Adrenal gland (tissue), 12 donors: ENCODE results near the gene ARHGAP22. TPM values are rescaled to one million over a fixed set of nuclear protein-coding genes. Genes with fewer than 3 reads are reported as not detected.
A peak's percentile ranks its signal among the peaks of the same experiment; 100 is the strongest.

ENCODE experiments used
- DNase-seq, 7 donors: peaks; one replicate each; pipeline ENCODE4 v3.0.0-alpha.2; 2019 to 2020
- H3K27ac ChIP-seq, 5 donors: fragments of 200-600 bp; sonication (generic) in 4 of 5; 1 replicate in 3 of 5; 2 replicates in 2 of 5; pipeline versions ENCODE4 v1.5.1 to v1.8.0; 2016 to 2020; ENCODE audit warnings: mild to moderate bottlenecking in 1 of 5
- H3K27me3 ChIP-seq: fragments of 200-600 bp; 2 replicates; pipeline ENCODE4 v1.8.0; 2021
- H3K36me3 ChIP-seq, 2 donors: fragments of 200-600 bp; replicated peaks in 1 of 2; 1 replicate in 1 of 2; 2 replicates in 1 of 2; pipeline versions ENCODE4 v1.5.1 to v1.8.0; 2018 to 2022
- H3K4me1 ChIP-seq, 2 donors: fragments of 200-600 bp; replicated peaks in 1 of 2; 1 replicate in 1 of 2; 2 replicates in 1 of 2; pipeline versions ENCODE4 v1.5.1 to v1.8.0; 2018 to 2021
- H3K4me3 ChIP-seq, 4 donors: fragments of 200-600 bp; sonication (generic) in 3 of 4; one replicate each; pipeline ENCODE4 v1.5.1; 2016 to 2018
- H3K9me3 ChIP-seq, 3 donors: fragments of 200-600 bp; sonication (generic) in 1 of 3; replicated peaks in 1 of 3; 1 replicate in 2 of 3; 2 replicates in 1 of 3; pipeline versions ENCODE4 v1.5.1 to v1.8.0; 2016 to 2021
- POLR2A ChIP-seq, 2 donors: fragments of 450-650 bp; IDR thresholded peaks; one replicate each; pipeline ENCODE4 v1.6.1; 2017; ENCODE audit warnings: antibody characterized with exemption in 2 of 2, mild to moderate bottlenecking in 2 of 2, moderate library complexity in 1 of 2
- WGBS, 4 donors: extraction: QIAGEN DNeasy Blood & Tissue Kit in 2 of 4; methylation state at CpG; one replicate each; pipeline versions ENCODE4 v1.1.5 to v1.1.7; 2013 to 2017; 5-methylcytosine and 5-hydroxymethylcytosine counted together
- intact Hi-C, 2 donors: fragments of 100-400 bp; cut with DNase I; formaldehyde crosslinking; loops; one replicate each; pipeline versions ENCODE4 v1.14.1 to v1.15.0; 2022 to 2023
- polyA plus RNA-seq, 3 donors: library from polyadenylated mRNA; stranded (reverse); fragments of 200-250 nt in 2 of 3; fragments of 350-450 nt in 1 of 3; fragmentation: Illumina TruSeq in 1 of 3; extraction: RNeasy Lipid Tissue Mini Kit (QIAGEN cat#74804) in 1 of 3; gene quantifications; one replicate each; pipeline ENCODE4 v1.2.3, GENCODE V29; 2013 to 2014
- total RNA-seq, 9 donors: library from RNA; depleted of rRNA in 4 of 9; stranded (reverse); fragments of >200 nt in 4 of 9; fragments of 120-200 nt in 1 of 9; fragmentation: NEBNext Ultra II Directional in 1 of 9; extraction: Animal tissue kit (Norgen Biotek cat#: 25700) in 1 of 9; gene quantifications; one replicate each; pipeline versions ENCODE4 v1.1.0 to v1.2.4, GENCODE V29; 2013 to 2023
- TF ChIP-seq, protein P1 (sequence below), 6 experiments: fragments of 450-650 bp in 4 of 6; fragments of 200-600 bp in 2 of 6; sonication (generic) in 1 of 6; IDR thresholded peaks; 1 replicate in 5 of 6; 2 replicates in 1 of 6; pipeline versions ENCODE4 v1.5.1 to v1.8.0; 2016 to 2021; ENCODE audit warnings: antibody characterized with exemption in 6 of 6, mild to moderate bottlenecking in 2 of 6, moderate library complexity in 1 of 6
- donor health status: healthy with polysubstance abuse.
- donor health status: Bipolar disorder and iron deficiency.
- donor health status: DM: yes; HTN: yes; CAD: no.
- donor health status: DM: no; HTN: no; CAD: no.
- donor health status: DM: no; HTN: no; CAD: no.
- donor health status: DM: yes; HTN: yes; CAD: no.

ARHGAP22 gene
- total and polyA plus RNA-seq, 12 donors, result 0.91 to 11.6 (median 4.6) TPM

DNA sequence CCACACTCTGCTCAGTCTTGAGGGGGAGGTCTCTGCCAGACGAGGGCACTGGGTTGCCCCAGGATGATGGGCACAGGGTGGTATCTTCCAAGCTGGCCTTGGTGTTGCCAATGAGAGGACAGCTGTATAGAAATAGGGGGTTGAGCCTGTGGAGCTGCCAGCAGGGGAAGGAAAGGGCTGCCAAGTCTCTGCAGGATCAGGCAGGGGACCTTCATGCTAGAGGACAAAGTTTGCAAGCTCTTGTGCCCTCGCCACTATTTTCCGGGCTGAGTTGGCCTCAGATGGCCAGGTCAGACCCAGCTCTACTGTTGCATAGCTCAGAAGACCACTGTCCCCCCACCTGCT is 68.7 kb downstream of the ARHGAP22 start:
- no peaks in the 10 kb centered on the region for H3K27me3 ChIP-seq
- WGBS, 4 donors, result 71 to 91% (median 89%) methylated on average over 2 to 3 of the region's 3 CpGs
- H3K27ac ChIP-seq, result no peak overlapping the region
- DNase-seq, result peak in 1 of 7 donors; percentile 21
- no peaks in the 10 kb centered on the region for H3K9me3 ChIP-seq
- intact Hi-C loops, result no loop called here
- no peaks in the 10 kb centered on the region for H3K4me1 ChIP-seq
- H3K36me3 ChIP-seq, result no peaks in the 10 kb centered on the region
- TF ChIP-seq POLR2A (IDR thresholded peaks at IDR 0.05), result no peak
- TF ChIP-seq, protein P1, sequence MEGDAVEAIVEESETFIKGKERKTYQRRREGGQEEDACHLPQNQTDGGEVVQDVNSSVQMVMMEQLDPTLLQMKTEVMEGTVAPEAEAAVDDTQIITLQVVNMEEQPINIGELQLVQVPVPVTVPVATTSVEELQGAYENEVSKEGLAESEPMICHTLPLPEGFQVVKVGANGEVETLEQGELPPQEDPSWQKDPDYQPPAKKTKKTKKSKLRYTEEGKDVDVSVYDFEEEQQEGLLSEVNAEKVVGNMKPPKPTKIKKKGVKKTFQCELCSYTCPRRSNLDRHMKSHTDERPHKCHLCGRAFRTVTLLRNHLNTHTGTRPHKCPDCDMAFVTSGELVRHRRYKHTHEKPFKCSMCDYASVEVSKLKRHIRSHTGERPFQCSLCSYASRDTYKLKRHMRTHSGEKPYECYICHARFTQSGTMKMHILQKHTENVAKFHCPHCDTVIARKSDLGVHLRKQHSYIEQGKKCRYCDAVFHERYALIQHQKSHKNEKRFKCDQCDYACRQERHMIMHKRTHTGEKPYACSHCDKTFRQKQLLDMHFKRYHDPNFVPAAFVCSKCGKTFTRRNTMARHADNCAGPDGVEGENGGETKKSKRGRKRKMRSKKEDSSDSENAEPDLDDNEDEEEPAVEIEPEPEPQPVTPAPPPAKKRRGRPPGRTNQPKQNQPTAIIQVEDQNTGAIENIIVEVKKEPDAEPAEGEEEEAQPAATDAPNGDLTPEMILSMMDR (IDR thresholded peaks at IDR 0.05), result no peak
- H3K4me3 ChIP-seq, result no peak overlapping the region

DNA sequence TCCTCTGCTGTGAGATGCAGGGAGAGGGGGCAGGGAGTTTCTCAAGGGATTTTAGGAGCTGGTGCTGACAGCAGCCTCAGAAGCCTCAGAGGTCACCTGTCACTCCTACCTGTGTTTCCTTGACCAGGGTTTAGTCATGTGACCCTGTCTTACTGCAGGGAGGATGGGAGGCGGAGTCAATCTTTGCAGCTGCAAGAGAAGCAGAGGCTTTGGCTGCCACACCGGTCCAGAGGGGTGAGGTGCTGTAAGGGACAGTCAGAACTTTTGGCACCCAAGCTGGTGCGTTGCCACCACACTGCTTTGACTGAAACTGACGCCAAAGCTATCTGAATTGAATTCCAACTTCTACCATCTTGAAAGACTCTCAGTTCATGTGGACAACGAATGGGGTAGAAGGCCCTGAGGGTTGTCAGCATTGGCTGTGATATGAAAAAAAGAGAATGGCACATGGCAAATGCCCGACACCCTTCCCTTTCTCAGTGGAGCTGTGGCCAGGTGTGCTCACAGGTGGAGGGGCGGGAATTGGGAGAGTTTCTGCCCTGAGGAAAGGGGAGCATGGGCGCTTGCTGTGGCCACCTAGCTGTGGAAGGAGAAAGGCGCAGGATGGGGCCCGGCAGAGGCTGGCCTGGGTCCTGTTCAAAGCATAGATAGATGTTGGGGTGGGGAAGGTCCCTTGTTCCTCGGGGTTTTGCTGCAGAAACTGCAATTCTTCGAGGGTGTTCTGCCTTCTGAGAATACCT is 69.3 kb downstream of the ARHGAP22 start:
- H3K9me3 ChIP-seq, result no peaks in the 10 kb centered on the region
- peak in 1 of 7 donors; percentile 46 for DNase-seq
- H3K4me1 ChIP-seq, result no peaks in the 10 kb centered on the region
- no peaks in the 10 kb centered on the region for H3K36me3 ChIP-seq
- no peak overlapping the region for H3K27ac ChIP-seq
- no peaks in the 10 kb centered on the region for H3K27me3 ChIP-seq
- no peak for TF ChIP-seq POLR2A (IDR thresholded peaks at IDR 0.05)
- TF ChIP-seq, protein P1 (IDR thresholded peaks at IDR 0.05), result no peak
- H3K4me3 ChIP-seq, result no peak overlapping the region
- intact Hi-C loops, result no loop called here
- WGBS, 4 donors, result 89 to 92% (median 91%) methylated on average over 12 of the region's 12 CpGs

DNA sequence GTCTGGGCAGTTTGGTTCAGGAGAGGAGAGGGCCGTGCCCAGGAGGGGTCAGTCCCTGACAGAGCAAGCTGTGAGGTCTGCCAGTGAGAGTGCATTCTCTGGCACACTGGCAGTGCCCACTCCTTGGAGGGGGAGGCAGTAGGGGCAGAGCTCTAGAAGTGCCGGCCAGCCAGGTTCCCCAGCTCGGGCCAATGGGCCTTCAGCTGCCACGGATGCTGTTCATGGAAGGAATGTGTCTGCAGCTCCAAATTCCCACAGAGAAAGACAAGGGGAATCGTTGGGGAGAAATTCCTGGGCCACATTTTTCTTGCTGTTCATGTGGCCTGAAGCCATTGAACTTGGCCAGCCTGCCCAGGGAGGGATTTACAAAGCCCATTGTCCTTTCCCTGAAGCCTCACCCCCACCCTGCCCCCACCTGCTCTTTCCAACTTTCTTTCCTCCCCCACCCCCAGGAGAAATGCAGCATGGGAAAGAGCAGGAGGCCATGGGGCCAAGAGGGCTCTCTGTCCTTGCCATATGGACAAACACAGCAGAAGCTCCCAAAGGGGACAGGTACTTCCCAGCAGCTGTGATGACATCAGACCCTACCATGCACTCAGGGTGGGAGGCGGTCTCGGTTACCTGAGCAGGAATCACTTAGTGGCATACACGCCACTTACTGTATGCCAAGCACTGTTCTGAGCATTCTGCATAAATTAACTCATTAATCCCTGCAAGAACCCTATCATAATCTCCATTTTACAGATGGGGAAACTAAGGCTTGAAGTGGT is 70.7 kb downstream of the ARHGAP22 start:
- Histone ChIP-seq H3K4me1 (no peaks in the 10 kb centered on the region), H3K36me3 (no peaks in the 10 kb centered on the region), H3K27ac (no peak overlapping the region), H3K27me3 (no peaks in the 10 kb centered on the region), H3K4me3 (no peak overlapping the region), H3K9me3 (no peaks in the 10 kb centered on the region)
- intact Hi-C loops, result no loop called here
- DNase-seq, result peak in 1 of 7 donors; percentile 35
- WGBS, 4 donors, result 57 to 78% (median 68%) methylated on average over 7 to 8 of the region's 8 CpGs
- TF ChIP-seq POLR2A (IDR thresholded peaks at IDR 0.05), result no peak
- TF ChIP-seq, protein P1 (IDR thresholded peaks at IDR 0.05), result no peak

DNA sequence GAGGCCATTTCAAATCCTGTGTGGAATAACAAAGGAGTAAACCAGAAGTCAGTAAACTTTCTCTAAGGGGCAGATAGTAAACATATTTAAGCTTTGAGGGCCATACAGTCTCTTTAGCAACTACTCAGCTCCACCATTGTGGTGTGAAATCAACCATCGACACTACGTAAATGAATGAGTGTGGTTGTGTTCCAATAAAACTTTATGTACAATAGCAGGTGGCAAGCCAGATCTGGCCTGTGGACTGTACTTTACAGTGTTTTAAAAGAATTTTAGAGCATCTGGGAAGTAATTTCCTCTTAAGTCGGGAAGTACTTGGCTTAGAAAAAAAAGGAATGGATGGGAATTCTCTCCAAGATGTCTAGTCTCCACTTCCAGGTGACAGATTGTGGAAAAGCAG is 71.3 kb downstream of the ARHGAP22 start:
- Histone ChIP-seq H3K36me3 (no peaks in the 10 kb centered on the region), H3K4me1 (no peaks in the 10 kb centered on the region), H3K4me3 (no peak overlapping the region), H3K27ac (no peak overlapping the region), H3K9me3 (no peaks in the 10 kb centered on the region), H3K27me3 (no peaks in the 10 kb centered on the region)
- intact Hi-C loops, result no loop called here
- no peak for TF ChIP-seq POLR2A (IDR thresholded peaks at IDR 0.05)
- TF ChIP-seq, protein P1 (IDR thresholded peaks at IDR 0.05), result no peak
- WGBS, 4 donors, result 77 to 87% (median 86%) methylated on average over 3 of the region's 3 CpGs
- DNase-seq, result no peak
